Measurements from ENCODE around the gene LCAT. TPM values are rescaled to one million over a fixed set of nuclear protein-coding genes. Genes with fewer than 3 reads are reported as not detected.
A peak's percentile ranks its signal among the peaks of the same experiment; 100 is the strongest.

The LCAT gene
- polyA plus RNA-seq, 1 donor (not counting 4 experiments of a cell fraction or from before 2014, with no cell fraction given), result 6.5 TPM

DNA sequence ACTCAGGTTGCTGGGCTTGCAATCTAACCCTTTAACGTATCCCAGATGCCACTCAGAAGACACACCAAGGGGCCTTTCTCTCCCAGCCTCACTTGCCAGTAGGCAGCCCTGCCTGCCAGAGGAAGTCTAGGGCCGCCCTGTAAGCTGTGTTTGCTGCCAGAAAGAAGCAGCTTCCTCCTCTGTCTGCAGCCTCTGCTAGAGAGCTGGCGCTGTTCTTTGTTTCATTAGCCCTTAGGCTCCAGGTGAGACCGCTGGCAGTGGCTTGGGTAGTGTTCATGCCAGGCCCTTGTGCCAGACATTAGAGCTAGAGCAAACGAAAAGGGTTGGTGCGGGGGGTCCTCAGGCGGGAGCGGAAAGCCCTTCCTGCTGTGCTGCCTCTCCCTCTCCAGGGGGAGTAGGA lies 21.2 kb downstream of the LCAT start:
- H3K4me2 ChIP-seq (ENCODE audit: control insufficient read depth, extremely low read depth, insufficient read depth, low read depth, low read length), result no peak overlapping the region
- H3K36me3 ChIP-seq (ENCODE audit: control insufficient read depth in 2 of 2, extremely low read depth in 1 of 2, insufficient read depth in 2 of 2, low read length in 2 of 2), result peaks cover 5 to 14% of the 10 kb centered on the region in 2 experiments
- no peak for DNase-seq (ENCODE audit: low read depth, low spot score)
- no peak overlapping the region for H3K9ac ChIP-seq (ENCODE audit: control insufficient read depth, extremely low read depth, insufficient read depth, low read length)
- peaks cover 4% of the 10 kb centered on the region for H3K79me2 ChIP-seq (ENCODE audit: control insufficient read depth, insufficient read depth, low read length)
- H3K4me3 ChIP-seq (ENCODE audit: control insufficient read depth in 2 of 3, extremely low read depth in 1 of 3, insufficient read depth in 2 of 3, low read depth in 1 of 3, low read length in 3 of 3), result no peak overlapping the region
- H3K27ac ChIP-seq (ENCODE audit: control insufficient read depth, insufficient read depth, low read length), result no peak overlapping the region
- no peaks in the 10 kb centered on the region for H3K27me3 ChIP-seq (ENCODE audit: control insufficient read depth, extremely low read depth, insufficient read depth, low read length)
- no peak overlapping the region for H2AFZ ChIP-seq (ENCODE audit: control insufficient read depth, low read length)
- H4K20me1 ChIP-seq (ENCODE audit: control insufficient read depth, extremely low read depth, insufficient read depth, low read length), result peaks cover 13% of the 10 kb centered on the region
- no peaks in the 10 kb centered on the region for H3K9me3 ChIP-seq (ENCODE audit: control insufficient read depth, low read depth, low read length)
- peak; percentile 17 for FAIRE-seq
- peaks cover 6% of the 10 kb centered on the region for H3K9me1 ChIP-seq (ENCODE audit: control insufficient read depth, extremely low read depth, insufficient read depth, low read length)
- dilution Hi-C loops (cut with MboI; ENCODE audit: extremely low pct_ligation_motif_present, low sequenced_read_pairs), result no loop called here
- TF ChIP-seq, protein P1, sequence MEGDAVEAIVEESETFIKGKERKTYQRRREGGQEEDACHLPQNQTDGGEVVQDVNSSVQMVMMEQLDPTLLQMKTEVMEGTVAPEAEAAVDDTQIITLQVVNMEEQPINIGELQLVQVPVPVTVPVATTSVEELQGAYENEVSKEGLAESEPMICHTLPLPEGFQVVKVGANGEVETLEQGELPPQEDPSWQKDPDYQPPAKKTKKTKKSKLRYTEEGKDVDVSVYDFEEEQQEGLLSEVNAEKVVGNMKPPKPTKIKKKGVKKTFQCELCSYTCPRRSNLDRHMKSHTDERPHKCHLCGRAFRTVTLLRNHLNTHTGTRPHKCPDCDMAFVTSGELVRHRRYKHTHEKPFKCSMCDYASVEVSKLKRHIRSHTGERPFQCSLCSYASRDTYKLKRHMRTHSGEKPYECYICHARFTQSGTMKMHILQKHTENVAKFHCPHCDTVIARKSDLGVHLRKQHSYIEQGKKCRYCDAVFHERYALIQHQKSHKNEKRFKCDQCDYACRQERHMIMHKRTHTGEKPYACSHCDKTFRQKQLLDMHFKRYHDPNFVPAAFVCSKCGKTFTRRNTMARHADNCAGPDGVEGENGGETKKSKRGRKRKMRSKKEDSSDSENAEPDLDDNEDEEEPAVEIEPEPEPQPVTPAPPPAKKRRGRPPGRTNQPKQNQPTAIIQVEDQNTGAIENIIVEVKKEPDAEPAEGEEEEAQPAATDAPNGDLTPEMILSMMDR (optimal IDR thresholded peaks at IDR 0.05 in 1 of 3, IDR thresholded peaks at IDR 0.05 in 1 of 3, conservative IDR thresholded peaks at IDR 0.05 in 1 of 3; ENCODE audit: extremely low read depth in 1 of 3, insufficient read depth in 2 of 3, low read length in 3 of 3), result peak in 2 of 3 experiments; percentile 21 to 23
- TF ChIP-seq EZH2 (IDR thresholded peaks at IDR 0.05; ENCODE audit: low read length), result no peak
- peaks cover 28% of the 10 kb centered on the region for H3K4me1 ChIP-seq (ENCODE audit: control insufficient read depth, extremely low read depth, insufficient read depth, low read length)

DNA sequence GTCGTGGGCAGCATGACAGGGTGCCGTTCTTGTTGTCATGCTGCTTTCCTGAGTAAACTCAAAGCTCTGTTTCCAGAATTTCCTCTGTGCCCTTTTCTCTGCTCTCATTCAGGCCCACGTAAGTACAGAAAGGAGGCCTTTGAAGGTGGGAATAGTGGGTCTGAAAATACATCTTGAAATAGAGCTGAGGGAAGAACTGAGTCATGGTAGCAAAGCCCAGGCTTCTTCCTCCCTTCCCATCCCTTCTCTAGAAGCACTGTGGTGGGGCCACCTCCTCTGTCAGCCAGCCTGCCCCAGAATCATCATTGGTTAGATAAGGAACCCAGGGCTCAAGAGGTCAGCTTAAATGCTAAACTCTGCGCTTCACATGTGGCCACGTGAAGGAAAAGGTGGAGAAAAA lies 21.7 kb downstream of the LCAT start:
- Histone ChIP-seq H3K9me3 (ENCODE audit: control insufficient read depth, low read depth, low read length) (no peaks in the 10 kb centered on the region), H3K4me2 (ENCODE audit: control insufficient read depth, extremely low read depth, insufficient read depth, low read depth, low read length) (no peak overlapping the region), H3K9ac (ENCODE audit: control insufficient read depth, extremely low read depth, insufficient read depth, low read length) (no peak overlapping the region), H3K27ac (ENCODE audit: control insufficient read depth, insufficient read depth, low read length) (no peak overlapping the region), H3K79me2 (ENCODE audit: control insufficient read depth, insufficient read depth, low read length) (peaks cover 4% of the 10 kb centered on the region), H4K20me1 (ENCODE audit: control insufficient read depth, extremely low read depth, insufficient read depth, low read length) (peaks cover 17% of the 10 kb centered on the region), H3K27me3 (ENCODE audit: control insufficient read depth, extremely low read depth, insufficient read depth, low read length) (no peaks in the 10 kb centered on the region), H3K36me3 (ENCODE audit: control insufficient read depth in 2 of 2, extremely low read depth in 1 of 2, insufficient read depth in 2 of 2, low read length in 2 of 2) (peaks cover 3 to 10% of the 10 kb centered on the region in 2 experiments), H3K4me1 (ENCODE audit: control insufficient read depth, extremely low read depth, insufficient read depth, low read length) (peaks cover 33% of the 10 kb centered on the region), H3K9me1 (ENCODE audit: control insufficient read depth, extremely low read depth, insufficient read depth, low read length) (peaks cover 9% of the 10 kb centered on the region), H2AFZ (ENCODE audit: control insufficient read depth, low read length) (no peak overlapping the region), H3K4me3 (ENCODE audit: control insufficient read depth in 2 of 3, extremely low read depth in 1 of 3, insufficient read depth in 2 of 3, low read depth in 1 of 3, low read length in 3 of 3) (no peak overlapping the region)
- DNase-seq (ENCODE audit: low read depth, low spot score) (no peak), FAIRE-seq (no peak)
- dilution Hi-C loops (cut with MboI; ENCODE audit: extremely low pct_ligation_motif_present, low sequenced_read_pairs), result no loop called here
- no peak for TF ChIP-seq EZH2 (IDR thresholded peaks at IDR 0.05; ENCODE audit: low read length)
- TF ChIP-seq, protein P1 (optimal IDR thresholded peaks at IDR 0.05 in 1 of 3, IDR thresholded peaks at IDR 0.05 in 1 of 3, conservative IDR thresholded peaks at IDR 0.05 in 1 of 3; ENCODE audit: extremely low read depth in 1 of 3, insufficient read depth in 2 of 3, low read length in 3 of 3), result no peak
